Measurements from ENCODE around the gene EEF2KMT.
"Not testable (repeated sequence)": the region's sequence is repeated elsewhere in the genome, so short reads cannot be mapped to it uniquely, and the experiment has no call there.

The EEF2KMT gene

GRCh38 chr16:5045499-5046115 lies 52.0 kb downstream of the EEF2KMT start:
- H3K4me3 ChIP-seq (ENCODE audit: low read depth, low read length), result no peak overlapping the region
- no peak for TF ChIP-seq CTCF (IDR thresholded peaks at IDR 0.05; ENCODE audit: control insufficient read depth, extremely low read depth, insufficient read depth)

GRCh38 chr16:5044581-5044980 lies 53.0 kb downstream of the EEF2KMT start:
- DNase-seq (ENCODE audit: low read depth); H3K4me3 ChIP-seq (ENCODE audit: low read depth, low read length): not testable (repeated sequence)

More at GRCh38 chr16:5045499-5046115, 52.0 kb downstream of the EEF2KMT start:
- DNase-seq (ENCODE audit: low read depth), result no peak

- TF ChIP-seq CTCF (IDR thresholded peaks at IDR 0.05; ENCODE audit: control insufficient read depth, extremely low read depth, insufficient read depth), result no peak
- no peak overlapping the region for H3K4me3 ChIP-seq (ENCODE audit: low read depth, low read length)
- no peak for DNase-seq (ENCODE audit: low read depth)
Measured at GRCh38 chr16:5044011-5044540, 53.5 kb downstream of the EEF2KMT start.

GRCh38 chr16:5042574-5043171 lies 54.9 kb downstream of the EEF2KMT start:
- no peak overlapping the region for H3K4me3 ChIP-seq (ENCODE audit: low read depth, low read length)
- no peak for TF ChIP-seq CTCF (IDR thresholded peaks at IDR 0.05; ENCODE audit: control insufficient read depth, extremely low read depth, insufficient read depth)
- DNase-seq (ENCODE audit: low read depth), result no peak

GRCh38 chr16:5041600-5042133 lies 55.9 kb downstream of the EEF2KMT start:
- DNase-seq (ENCODE audit: low read depth), result no peak
- H3K4me3 ChIP-seq (ENCODE audit: low read depth, low read length), result no peak overlapping the region
- no peak for TF ChIP-seq CTCF (IDR thresholded peaks at IDR 0.05; ENCODE audit: control insufficient read depth, extremely low read depth, insufficient read depth)

- DNase-seq (ENCODE audit: low read depth), result no peak
- no peak overlapping the region for H3K4me3 ChIP-seq (ENCODE audit: low read depth, low read length)
- no peak for TF ChIP-seq CTCF (IDR thresholded peaks at IDR 0.05; ENCODE audit: control insufficient read depth, extremely low read depth, insufficient read depth)
Measured at GRCh38 chr16:5040451-5040850, 57.1 kb downstream of the EEF2KMT start.

- no peak overlapping the region for H3K4me3 ChIP-seq (ENCODE audit: low read depth, low read length)
- TF ChIP-seq CTCF (IDR thresholded peaks at IDR 0.05; ENCODE audit: control insufficient read depth, extremely low read depth, insufficient read depth), result no peak
- DNase-seq (ENCODE audit: low read depth), result no peak
Measured at GRCh38 chr16:5036228-5037156, 61.1 kb downstream of the EEF2KMT start.

Data from LNCaP clone FGC (cell line).